AG09309 (cell line): Measurements from ENCODE around the gene ABL2.
"Not testable (repeated sequence)": the region's sequence is repeated elsewhere in the genome, so short reads cannot be mapped to it uniquely, and the experiment has no call there.

Source experiments
- DNase-seq: peaks from one replicate; pipeline ENCODE4 v3.0.0-alpha.2; 2010; ENCODE audit warnings: low read depth
- H3K4me3 ChIP-seq: 2 replicates; pipeline ENCODE4 v1.5.1; 2011; ENCODE audit warnings: mild to moderate bottlenecking, low read depth, low read length, moderate library complexity; ENCODE audit not compliant: control insufficient read depth
- TF ChIP-seq, protein P1 (sequence below): IDR thresholded peaks from 2 replicates; pipeline ENCODE4 v1.5.1; 2011; ENCODE audit warnings: mild to moderate bottlenecking, low read depth, low read length, inconsistent platforms; ENCODE audit not compliant: insufficient read depth, control insufficient read depth; ENCODE audit errors: missing control alignments

Gene ABL2

DNA sequence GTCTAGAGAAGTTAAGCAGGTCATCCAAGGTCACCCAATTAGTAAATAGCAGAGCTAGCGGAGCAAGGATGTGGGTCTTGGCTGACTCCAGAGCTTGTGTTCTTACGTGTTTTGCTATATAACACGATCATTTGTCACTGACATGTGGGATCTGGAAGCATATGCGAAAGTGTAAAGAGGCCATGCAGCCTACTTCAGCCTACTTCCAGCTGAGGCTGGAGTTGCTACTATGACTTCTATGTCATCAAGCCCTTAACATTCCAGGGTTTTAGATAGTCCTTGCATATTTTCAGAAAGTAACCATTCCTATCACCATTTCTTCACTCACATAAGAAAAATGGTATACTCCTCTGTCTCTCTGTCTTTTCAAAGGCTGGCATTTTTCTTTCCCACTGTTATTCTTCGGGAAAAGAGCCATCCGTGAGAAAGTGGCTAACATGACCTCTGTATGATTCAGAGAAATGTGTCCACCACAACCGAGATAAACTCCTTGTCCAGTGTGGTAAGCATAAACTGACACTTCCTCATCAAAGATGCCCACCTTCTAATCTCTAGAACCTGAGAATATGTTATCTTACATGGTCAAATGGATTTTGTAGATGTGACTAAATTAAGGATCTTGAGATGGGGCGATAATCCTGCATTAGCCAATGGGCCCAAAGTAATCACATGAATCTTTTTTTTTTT lies 24.0 kb upstream of the ABL2 start:
- TF ChIP-seq, protein P1, sequence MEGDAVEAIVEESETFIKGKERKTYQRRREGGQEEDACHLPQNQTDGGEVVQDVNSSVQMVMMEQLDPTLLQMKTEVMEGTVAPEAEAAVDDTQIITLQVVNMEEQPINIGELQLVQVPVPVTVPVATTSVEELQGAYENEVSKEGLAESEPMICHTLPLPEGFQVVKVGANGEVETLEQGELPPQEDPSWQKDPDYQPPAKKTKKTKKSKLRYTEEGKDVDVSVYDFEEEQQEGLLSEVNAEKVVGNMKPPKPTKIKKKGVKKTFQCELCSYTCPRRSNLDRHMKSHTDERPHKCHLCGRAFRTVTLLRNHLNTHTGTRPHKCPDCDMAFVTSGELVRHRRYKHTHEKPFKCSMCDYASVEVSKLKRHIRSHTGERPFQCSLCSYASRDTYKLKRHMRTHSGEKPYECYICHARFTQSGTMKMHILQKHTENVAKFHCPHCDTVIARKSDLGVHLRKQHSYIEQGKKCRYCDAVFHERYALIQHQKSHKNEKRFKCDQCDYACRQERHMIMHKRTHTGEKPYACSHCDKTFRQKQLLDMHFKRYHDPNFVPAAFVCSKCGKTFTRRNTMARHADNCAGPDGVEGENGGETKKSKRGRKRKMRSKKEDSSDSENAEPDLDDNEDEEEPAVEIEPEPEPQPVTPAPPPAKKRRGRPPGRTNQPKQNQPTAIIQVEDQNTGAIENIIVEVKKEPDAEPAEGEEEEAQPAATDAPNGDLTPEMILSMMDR: no peak
- no peak overlapping the region for H3K4me3 ChIP-seq
- DNase-seq: no peak

DNA sequence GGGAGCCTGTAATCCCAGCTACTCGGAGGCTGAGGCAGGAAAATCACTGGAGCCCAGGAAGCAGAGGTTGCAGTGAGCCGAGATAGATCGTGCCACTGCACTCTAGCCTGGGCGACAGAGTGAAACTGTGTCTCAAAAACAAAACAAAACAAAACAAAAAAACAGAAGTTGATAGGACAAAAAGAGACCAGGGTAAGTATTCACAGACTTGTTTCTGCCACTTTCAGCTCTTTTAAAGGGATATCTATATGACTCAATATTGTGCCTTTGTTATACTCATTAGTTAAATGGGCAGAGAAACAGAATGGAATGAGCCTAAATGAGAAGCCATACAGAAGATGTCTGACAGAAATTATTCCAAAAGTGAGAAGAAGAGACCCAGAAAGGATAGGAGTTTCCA lies 23.1 kb upstream of the ABL2 start:
- H3K4me3 ChIP-seq: no peak overlapping the region
- TF ChIP-seq, protein P1: no peak
- DNase-seq: no peak

DNA sequence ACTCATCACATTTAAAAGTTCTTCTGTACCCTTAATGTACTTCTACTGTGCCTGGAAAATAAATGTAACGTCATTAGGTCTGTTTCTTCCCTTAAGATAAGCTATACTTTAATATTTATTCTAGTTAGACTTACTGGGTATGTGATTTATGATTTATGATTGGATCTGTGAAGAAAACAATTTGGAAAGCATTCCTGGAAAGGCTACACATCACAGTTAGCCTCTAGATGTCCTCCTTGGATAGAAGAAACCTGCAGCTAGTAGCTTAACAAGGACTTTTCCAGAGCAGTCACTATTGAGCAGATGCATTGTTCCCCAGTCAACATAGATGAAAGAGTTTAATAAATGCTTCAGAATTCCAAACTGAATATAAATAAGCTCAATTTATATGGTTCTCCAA lies 22.2 kb upstream of the ABL2 start:
- H3K4me3 ChIP-seq: no peak overlapping the region

DNA sequence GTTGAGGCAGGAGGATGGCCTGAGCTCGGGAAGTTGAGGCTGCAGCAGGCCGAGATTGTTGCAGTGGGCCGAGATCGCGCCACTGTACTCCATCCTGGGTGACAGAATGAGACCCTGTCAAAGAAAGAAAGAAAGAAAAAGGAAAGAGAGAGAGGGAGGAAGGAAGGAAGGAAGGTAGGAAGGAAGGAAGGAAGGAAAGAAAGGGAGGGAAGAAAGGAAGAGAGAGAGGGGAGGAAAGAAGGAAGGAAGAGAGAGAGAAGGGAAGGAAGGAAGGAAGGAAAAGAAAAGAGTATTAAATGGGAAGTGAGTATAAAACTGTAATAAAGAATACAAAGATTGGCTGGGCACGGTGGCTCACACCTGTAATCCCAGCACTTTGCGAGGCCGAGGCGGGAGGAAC lies 18.4 kb upstream of the ABL2 start:
- TF ChIP-seq, protein P1: no peak
- no peak overlapping the region for H3K4me3 ChIP-seq
- DNase-seq: no peak

More for the DNA sequence above, 22.2 kb upstream of the ABL2 start:
- DNase-seq: peak; percentile 33
- TF ChIP-seq, protein P1: peak; percentile 59

DNA sequence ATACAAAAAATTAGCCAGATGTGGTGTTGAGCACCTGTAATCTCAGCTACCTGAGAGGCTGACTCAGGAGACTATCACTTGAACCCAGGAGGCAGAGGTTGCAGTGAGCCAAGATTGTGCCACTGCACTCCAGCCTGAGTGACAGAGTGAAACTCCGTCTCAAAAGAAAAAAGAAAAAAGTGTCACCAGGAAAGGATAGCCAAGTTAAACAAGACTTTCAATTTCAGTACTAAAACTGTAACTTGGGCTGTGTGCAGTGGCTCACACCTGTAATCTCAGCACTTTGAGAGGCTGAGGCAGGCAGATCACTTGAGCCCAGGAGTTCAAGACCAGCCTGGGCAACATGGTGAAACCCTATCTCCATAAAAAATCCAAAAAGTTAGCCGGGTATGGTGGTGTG lies 15.9 kb upstream of the ABL2 start:
- not testable (repeated sequence) for H3K4me3 ChIP-seq, DNase-seq

DNA sequence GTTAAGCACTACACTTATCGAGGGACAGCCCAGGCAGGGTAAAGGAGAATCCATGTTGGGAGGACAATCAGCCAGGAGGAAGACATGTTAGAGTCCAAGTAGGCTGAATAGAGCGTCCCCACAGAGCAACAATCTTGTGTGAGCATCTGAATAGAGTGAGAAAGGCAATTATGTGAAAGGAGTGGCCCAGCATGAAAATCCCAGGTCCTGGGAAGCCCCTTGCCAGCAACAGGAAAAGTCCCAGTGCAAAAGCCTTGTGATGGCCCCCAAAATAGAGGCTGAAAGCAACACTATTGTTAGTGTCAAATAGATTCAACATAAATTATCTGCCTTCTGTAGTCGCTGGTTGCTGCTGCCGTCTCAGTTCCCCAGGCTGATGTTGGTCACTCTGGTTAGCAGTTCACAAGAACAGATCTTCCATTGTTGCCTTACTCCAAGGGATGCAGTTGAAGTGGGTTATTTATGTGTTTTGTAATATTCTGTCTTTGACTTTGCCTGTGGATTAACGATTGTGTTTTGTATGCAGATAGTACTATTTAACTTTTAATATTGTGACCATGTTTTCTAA lies 12.1 kb upstream of the ABL2 start:
- TF ChIP-seq, protein P1: no peak
- no peak for DNase-seq
- no peak overlapping the region for H3K4me3 ChIP-seq

DNA sequence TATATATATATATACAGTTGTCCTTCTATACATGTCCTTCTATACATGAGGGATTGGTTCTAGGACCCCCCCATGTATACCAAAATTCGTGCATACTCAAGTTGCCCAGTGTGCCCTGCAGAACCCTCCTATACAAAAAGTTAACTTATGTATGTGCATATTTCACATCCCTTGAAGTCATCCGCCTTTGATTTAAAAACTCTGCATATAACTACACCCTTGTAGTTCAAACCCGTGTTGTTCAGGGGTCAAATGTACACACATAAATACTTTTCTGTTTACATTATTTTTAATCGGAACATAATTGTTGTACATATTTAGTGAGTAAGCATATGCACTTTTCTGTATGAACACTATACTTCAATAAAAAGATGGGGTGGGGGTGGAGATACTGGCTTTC lies 7.7 kb upstream of the ABL2 start:
- DNase-seq: no peak
- H3K4me3 ChIP-seq: no peak overlapping the region
- TF ChIP-seq, protein P1: no peak
